Kidney epithelial cell (primary cell): ENCODE results near the gene LRP1. TPM values are rescaled to one million over a fixed set of nuclear protein-coding genes. Genes with fewer than 3 reads are reported as not detected.

Source experiments
- DNase-seq: peaks from one replicate; pipeline ENCODE4 v3.0.0-alpha.2; 2010; ENCODE audit warnings: low read depth
- H3K27me3 ChIP-seq: 2 replicates; pipeline ENCODE4 v1.6.0; 2011; ENCODE audit warnings: low read length; ENCODE audit not compliant: control insufficient read depth, insufficient read depth
- H3K36me3 ChIP-seq: 2 replicates; pipeline ENCODE4 v1.5.1; 2011; ENCODE audit warnings: low read length; ENCODE audit not compliant: control insufficient read depth, insufficient read depth
- H3K4me3 ChIP-seq: 2 replicates; pipeline ENCODE4 v1.5.1; 2011; ENCODE audit warnings: low read depth, mild to moderate bottlenecking, control low read depth, low read length
- CTCF ChIP-seq: IDR thresholded peaks from 2 replicates; pipeline ENCODE4 v1.5.1; 2011; ENCODE audit warnings: mild to moderate bottlenecking, moderate library complexity, low read length, control low read depth, inconsistent platforms; ENCODE audit not compliant: insufficient read depth, poor library complexity, severe bottlenecking
- total RNA-seq: library from RNA; depleted of rRNA; stranded (reverse); fragments of >200 nt; gene quantifications from 2 replicates; pipeline ENCODE4 v1.2.3, GENCODE V29; 2015

LRP1 gene
- total RNA-seq, 1 donor from 2014 or later, result 40.2 TPM

GRCh38 chr12:57103856-57104255, 24.4 kb upstream of the LRP1 start:
- Histone ChIP-seq H3K36me3 (peaks cover 3% of the 10 kb centered on the region), H3K4me3 (no peak overlapping the region), H3K27me3 (no peaks in the 10 kb centered on the region)
- TF ChIP-seq CTCF, result no peak
- no peak for DNase-seq

GRCh38 chr12:57104292-57104910, 23.9 kb upstream of the LRP1 start:
- H3K27me3 ChIP-seq, result no peaks in the 10 kb centered on the region
- no peak for TF ChIP-seq CTCF
- peaks cover 3% of the 10 kb centered on the region for H3K36me3 ChIP-seq
- DNase-seq, result no peak
- no peak overlapping the region for H3K4me3 ChIP-seq

- DNase-seq, result no peak
- peaks cover 1% of the 10 kb centered on the region for H3K36me3 ChIP-seq
- H3K27me3 ChIP-seq, result no peaks in the 10 kb centered on the region
- H3K4me3 ChIP-seq, result no peak overlapping the region
- TF ChIP-seq CTCF, result no peak
Measured at GRCh38 chr12:57105011-57105753, 23.1 kb upstream of the LRP1 start.

- Histone ChIP-seq H3K27me3 (no peaks in the 10 kb centered on the region), H3K4me3 (no peak overlapping the region), H3K36me3 (peaks cover 1% of the 10 kb centered on the region)
- no peak for TF ChIP-seq CTCF
- DNase-seq, result no peak
Measured at GRCh38 chr12:57106021-57106708, 22.1 kb upstream of the LRP1 start.

- TF ChIP-seq CTCF, result no peak
- DNase-seq, result no peak
- H3K27me3 ChIP-seq, result no peaks in the 10 kb centered on the region
- peaks cover 1% of the 10 kb centered on the region for H3K36me3 ChIP-seq
- H3K4me3 ChIP-seq, result no peak overlapping the region
Measured at GRCh38 chr12:57107456-57108155, 20.7 kb upstream of the LRP1 start.
